SK-N-SH (cell line): ENCODE data around the gene RNF13. TPM values are rescaled to one million over a fixed set of nuclear protein-coding genes. Genes with fewer than 3 reads are reported as not detected.

Source experiments
- CTCF ChIA-PET: fragments of 300-600, 350-600 bp; formaldehyde crosslinking; extraction: SDS; loops from one replicate; lab custom pipeline; 2021; lab: Yijun Ruan, JAX
- POLR2A ChIA-PET: fragments of 350-600 bp; sonication (Branson Sonifier 250); formaldehyde crosslinking; extraction: SDS; loops from one replicate; lab custom pipeline; 2020; ENCODE audit warnings: antibody characterized with exemption, inconsistent platforms; lab: Yijun Ruan, JAX
- DNase-seq: peaks from one replicate; pipeline ENCODE4 v3.0.0; 2012
- H2AFZ ChIP-seq: fragments of 200-600 bp; sonication (generic); 2 replicates; pipeline ENCODE4 v1.8.1; 2016; ENCODE audit warnings: antibody characterized with exemption, mild to moderate bottlenecking, low read depth
- H3F3A ChIP-seq: fragments of 200-600 bp; sonication (generic); replicated peaks from 2 replicates; pipeline ENCODE3; 2016; ENCODE audit warnings: antibody characterized with exemption, mild to moderate bottlenecking; ENCODE audit not compliant: insufficient read depth
- H3K27ac ChIP-seq, 2 experiments: fragments of 200-500 bp in 1 of 2; fragments of 200-600 bp in 1 of 2; sonication (Bioruptor generic) in 1 of 2; sonication (generic), shearing (Covaris generic) in 1 of 2; 2 replicates each; pipeline versions ENCODE4 v1.5.1 to v1.6.1; 2014 to 2016; ENCODE audit warnings: low read depth in 2 of 2, inconsistent platforms in 1 of 2, low read length in 1 of 2, mild to moderate bottlenecking in 1 of 2, mixed read lengths in 1 of 2
- H3K27me3 ChIP-seq: fragments of 200-600 bp; sonication (generic), shearing (Covaris generic); 2 replicates; pipeline ENCODE4 v1.6.1; 2016; ENCODE audit warnings: mixed run types; ENCODE audit not compliant: insufficient read depth
- H3K36me3 ChIP-seq, 2 experiments: fragments of 200-500 bp in 1 of 2; fragments of 200-600 bp in 1 of 2; sonication (Bioruptor generic) in 1 of 2; sonication (generic) in 1 of 2; replicated peaks in 1 of 2; 2 replicates each; pipeline versions ENCODE3 to v1.5.1; 2014 to 2016; ENCODE audit warnings: low read length in 1 of 2, mild to moderate bottlenecking in 1 of 2; ENCODE audit not compliant: insufficient read depth in 2 of 2, control insufficient read depth in 1 of 2
- H3K4me1 ChIP-seq, 2 experiments: fragments of 200-500 bp in 1 of 2; fragments of 200-600 bp in 1 of 2; sonication (Bioruptor generic) in 1 of 2; sonication (generic), shearing (Covaris generic) in 1 of 2; 2 replicates each; pipeline versions ENCODE4 v1.5.1 to v1.6.1; 2014 to 2016; ENCODE audit warnings: low read depth in 1 of 2, low read length in 1 of 2, mixed run types in 1 of 2; ENCODE audit not compliant: insufficient read depth in 2 of 2, control insufficient read depth in 1 of 2
- H3K4me2 ChIP-seq: fragments of 200-600 bp; sonication (generic), shearing (Covaris generic); 2 replicates; pipeline ENCODE4 v1.6.1; 2017; ENCODE audit warnings: mixed run types
- H3K4me3 ChIP-seq, 2 experiments: fragments of 200-500 bp in 1 of 2; fragments of 200-600 bp in 1 of 2; sonication (Bioruptor generic) in 1 of 2; sonication (generic), shearing (Covaris generic) in 1 of 2; 2 replicates each; pipeline versions ENCODE4 v1.5.1 to v1.8.1; 2014 to 2016; ENCODE audit warnings: low read depth in 2 of 2, inconsistent platforms in 1 of 2, low read length in 1 of 2, mild to moderate bottlenecking in 1 of 2, mixed read lengths in 1 of 2, moderate library complexity in 1 of 2
- H3K79me2 ChIP-seq: fragments of 200-600 bp; sonication (generic); 2 replicates; pipeline ENCODE4 v1.8.1; 2017; ENCODE audit warnings: mild to moderate bottlenecking; ENCODE audit not compliant: insufficient read depth
- H3K9ac ChIP-seq: fragments of 200-600 bp; sonication (generic); 2 replicates; pipeline ENCODE4 v1.6.1; 2017; ENCODE audit warnings: mixed run types
- H3K9me2 ChIP-seq: fragments of 200-600 bp; sonication (generic); 2 replicates; pipeline ENCODE4 v1.6.1; 2017; ENCODE audit warnings: mixed run types
- H3K9me3 ChIP-seq: fragments of 200-600 bp; sonication (generic); 2 replicates; pipeline ENCODE4 v1.6.1; 2017; ENCODE audit warnings: mixed run types, mild to moderate bottlenecking, moderate library complexity
- H4K20me1 ChIP-seq: fragments of 200-600 bp; sonication (generic); 2 replicates; pipeline ENCODE4 v1.6.1; 2017; ENCODE audit warnings: mild to moderate bottlenecking, mixed run types; ENCODE audit not compliant: insufficient read depth
- FOSL2 ChIP-seq: IDR thresholded peaks from 2 replicates; pipeline ENCODE4 v1.4.0; 2012; ENCODE audit warnings: low read depth, mild to moderate bottlenecking, moderate library complexity, borderline replicate concordance
- FOXJ3 ChIP-seq: sonication (generic); formaldehyde crosslinking; IDR thresholded peaks from 2 replicates; pipeline ENCODE4 v1.5.1; 2020; ENCODE audit warnings: mild to moderate bottlenecking, missing genetic modification reagents
- FOXM1 ChIP-seq: IDR thresholded peaks from 2 replicates; pipeline ENCODE4 v1.4.0; 2012; ENCODE audit warnings: low read depth, mild to moderate bottlenecking
- IRF3 ChIP-seq: fragments of 150-350 bp; IDR thresholded peaks from 2 replicates; pipeline ENCODE4 v1.6.1; 2016; ENCODE audit warnings: mild to moderate bottlenecking, low read depth, low read length
- JUND ChIP-seq: IDR thresholded peaks from 2 replicates; pipeline ENCODE4 v1.4.0; 2012
- MAX ChIP-seq: IDR thresholded peaks from 2 replicates; pipeline ENCODE4 v1.4.0; 2012; ENCODE audit warnings: low read depth
- MEF2A ChIP-seq: IDR thresholded peaks from 2 replicates; pipeline ENCODE4 v1.4.0; 2012; ENCODE audit warnings: low read depth, borderline replicate concordance
- POLR2AphosphoS5 ChIP-seq: IDR thresholded peaks from 2 replicates; pipeline ENCODE4 v1.6.1; 2012; ENCODE audit warnings: low read depth, low read length
- RXRA ChIP-seq: IDR thresholded peaks from 2 replicates; pipeline ENCODE4 v1.4.0; 2012; ENCODE audit warnings: low read depth, mild to moderate bottlenecking, borderline replicate concordance
- SIN3A ChIP-seq: IDR thresholded peaks from 2 replicates; pipeline ENCODE4 v1.6.1; 2012; ENCODE audit warnings: low read depth, mild to moderate bottlenecking, low read length, moderate library complexity, borderline replicate concordance
- SMC3 ChIP-seq: IDR thresholded peaks from 2 replicates; pipeline ENCODE4 v1.6.1; 2012; ENCODE audit warnings: low read depth, low read length, improper control_type of control experiment
- WGBS: methylation state at CpG from one replicate; pipeline ENCODE4 v1.1.6; 2017; ENCODE audit warnings: low lambda C conversion rate; 5-methylcytosine and 5-hydroxymethylcytosine counted together
- polyA plus RNA-seq, 3 experiments: library from polyadenylated mRNA; depleted of rRNA; stranded (reverse); fragments of >200 nt; gene quantifications; 2 replicates each; pipeline ENCODE4 v1.2.3, GENCODE V29; 2012
- TF ChIP-seq, protein P1 (sequence below): IDR thresholded peaks from 2 replicates; pipeline ENCODE4 v1.4.0; 2012; ENCODE audit warnings: low read depth, borderline replicate concordance
- TF ChIP-seq, protein P2 (sequence below): IDR thresholded peaks from 2 replicates; pipeline ENCODE4 v1.4.0; 2012; ENCODE audit warnings: low read depth, borderline replicate concordance

Gene RNF13
- polyA plus RNA-seq, 1 of the 3 experiments (the other 2 are of a cell fraction) = 14.9 TPM

GRCh38 chr3:149845570-149846244 lies 32.7 kb downstream of the RNF13 start:
- H3K4me3 ChIP-seq = no peak overlapping the region
- no peaks in the 10 kb centered on the region for H3K9me3 ChIP-seq
- no peak overlapping the region for H3K4me2 ChIP-seq
- no peaks in the 10 kb centered on the region; a peak in 1 of 4 replicates for H3K4me1 ChIP-seq
- H2AFZ ChIP-seq = no peak overlapping the region
- WGBS = 95% methylated on average over 1 of the region's 1 CpG
- peaks cover 19 to 21% of the 10 kb centered on the region in 2 experiments for H3K36me3 ChIP-seq
- no peak for DNase-seq
- TF ChIP-seq RXRA (no peak), SIN3A (no peak), FOXM1 (no peak), SMC3 (no peak)
- H3K9ac ChIP-seq = no peak overlapping the region
- no peaks in the 10 kb centered on the region for H3K9me2 ChIP-seq
- ChIA-PET CTCF (interaction anchor here (0.7 to 1.9 kb wide), 3 partner anchors 34 to 37 kb away, joined by 3 to 6 read pairs (median 4); no protein-coding TSS in a partner anchor), POLR2A (no interaction called here)
- no peaks in the 10 kb centered on the region for H3F3A ChIP-seq
- peaks cover 12% of the 10 kb centered on the region for H3K79me2 ChIP-seq
- no peaks in the 10 kb centered on the region for H3K27me3 ChIP-seq
- no peaks in the 10 kb centered on the region; the same call in 1 of the 2 replicates for H4K20me1 ChIP-seq
- H3K27ac ChIP-seq = no peak overlapping the region

DNA sequence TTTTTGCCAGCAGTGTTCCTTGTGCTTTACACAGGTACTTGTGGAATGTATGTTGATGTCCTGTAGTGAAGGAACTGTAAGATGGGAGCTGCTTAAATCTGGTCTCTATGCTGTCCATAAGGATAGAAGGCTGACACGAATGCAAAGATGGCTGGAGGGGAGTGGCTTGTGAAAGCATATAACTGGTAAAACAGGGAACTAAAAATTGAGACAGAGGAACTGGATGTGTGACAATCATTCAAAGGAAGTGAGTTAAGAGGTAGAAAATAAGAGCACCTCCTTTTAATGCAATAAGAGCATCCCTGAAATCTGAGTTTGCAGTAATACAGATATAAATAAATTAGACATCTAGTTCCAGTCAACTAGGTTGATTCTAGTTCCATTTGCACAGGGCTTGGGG lies 35.2 kb downstream of the RNF13 start:
- no peak overlapping the region for H2AFZ ChIP-seq
- WGBS = 97% methylated on average over 1 of the region's 1 CpG
- H3K36me3 ChIP-seq = peaks cover 19 to 34% of the 10 kb centered on the region in 2 experiments
- no peaks in the 10 kb centered on the region for H3F3A ChIP-seq
- peaks cover 12% of the 10 kb centered on the region for H3K79me2 ChIP-seq
- H3K27ac ChIP-seq = no peak overlapping the region
- no peak for DNase-seq
- peaks cover 3% of the 10 kb centered on the region; the same call in 1 of the 2 replicates for H4K20me1 ChIP-seq
- no peak overlapping the region for H3K9ac ChIP-seq
- no peaks in the 10 kb centered on the region for H3K9me2 ChIP-seq
- ChIA-PET POLR2A (no interaction called here), CTCF (no interaction called here)
- H3K27me3 ChIP-seq = no peaks in the 10 kb centered on the region
- no peak overlapping the region for H3K4me2 ChIP-seq
- H3K4me3 ChIP-seq = no peak overlapping the region
- no peaks in the 10 kb centered on the region for H3K9me3 ChIP-seq
- TF ChIP-seq POLR2AphosphoS5 (no peak), SMC3 (no peak), IRF3 (no peak), FOXJ3 (no peak), FOSL2 (no peak), SIN3A (no peak), MAX (no peak), JUND (no peak), FOXM1 (no peak), MEF2A (no peak)
- TF ChIP-seq, protein P1, sequence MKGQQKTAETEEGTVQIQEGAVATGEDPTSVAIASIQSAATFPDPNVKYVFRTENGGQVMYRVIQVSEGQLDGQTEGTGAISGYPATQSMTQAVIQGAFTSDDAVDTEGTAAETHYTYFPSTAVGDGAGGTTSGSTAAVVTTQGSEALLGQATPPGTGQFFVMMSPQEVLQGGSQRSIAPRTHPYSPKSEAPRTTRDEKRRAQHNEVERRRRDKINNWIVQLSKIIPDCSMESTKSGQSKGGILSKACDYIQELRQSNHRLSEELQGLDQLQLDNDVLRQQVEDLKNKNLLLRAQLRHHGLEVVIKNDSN = no peak
- TF ChIP-seq, protein P2, sequence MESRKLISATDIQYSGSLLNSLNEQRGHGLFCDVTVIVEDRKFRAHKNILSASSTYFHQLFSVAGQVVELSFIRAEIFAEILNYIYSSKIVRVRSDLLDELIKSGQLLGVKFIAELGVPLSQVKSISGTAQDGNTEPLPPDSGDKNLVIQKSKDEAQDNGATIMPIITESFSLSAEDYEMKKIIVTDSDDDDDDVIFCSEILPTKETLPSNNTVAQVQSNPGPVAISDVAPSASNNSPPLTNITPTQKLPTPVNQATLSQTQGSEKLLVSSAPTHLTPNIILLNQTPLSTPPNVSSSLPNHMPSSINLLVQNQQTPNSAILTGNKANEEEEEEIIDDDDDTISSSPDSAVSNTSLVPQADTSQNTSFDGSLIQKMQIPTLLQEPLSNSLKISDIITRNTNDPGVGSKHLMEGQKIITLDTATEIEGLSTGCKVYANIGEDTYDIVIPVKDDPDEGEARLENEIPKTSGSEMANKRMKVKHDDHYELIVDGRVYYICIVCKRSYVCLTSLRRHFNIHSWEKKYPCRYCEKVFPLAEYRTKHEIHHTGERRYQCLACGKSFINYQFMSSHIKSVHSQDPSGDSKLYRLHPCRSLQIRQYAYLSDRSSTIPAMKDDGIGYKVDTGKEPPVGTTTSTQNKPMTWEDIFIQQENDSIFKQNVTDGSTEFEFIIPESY = no peak
- TF ChIP-seq, all 33 proteins: peak for 0
- peaks cover 0 to 5% of the 10 kb centered on the region in 2 experiments; a peak in 2 of 4 replicates for H3K4me1 ChIP-seq
